ENCODE data around the gene CAPN7. TPM values are rescaled to one million over a fixed set of nuclear protein-coding genes. Genes with fewer than 3 reads are reported as not detected.

Gene CAPN7
- total RNA-seq, 8 experiments from 2014 or later = 23.4 to 44.3 (median 32.6) TPM

GRCh38 chr3:15223685-15224572, 17.9 kb downstream of the CAPN7 start:
- Histone ChIP-seq H3K4me3 (no peak overlapping the region), H3K4me1 (replicated peaks in 1 of 2) (no peaks in the 10 kb centered on the region), H3K27ac (no peak overlapping the region)
- WGBS, 10 experiments = 70 to 98% (median 90%) methylated on average over 4 to 7 of the region's 7 CpGs
- peak in 5 of 8 experiments; percentile 31 to 94 (median 50) for ATAC-seq (replicated peaks in 6 of 8)
- in situ Hi-C loops (cut with MboI; ENCODE audit: low pct_unique_long_range_greater_than_20kb in 2 of 9, low sequenced_read_pairs in 9 of 9, unreplicated experiment in 9 of 9) = loop anchor here in 4 of 9 experiments (25.0 kb wide), 2 partner anchors 112 to 363 kb away; no protein-coding TSS in a partner anchor

DNA sequence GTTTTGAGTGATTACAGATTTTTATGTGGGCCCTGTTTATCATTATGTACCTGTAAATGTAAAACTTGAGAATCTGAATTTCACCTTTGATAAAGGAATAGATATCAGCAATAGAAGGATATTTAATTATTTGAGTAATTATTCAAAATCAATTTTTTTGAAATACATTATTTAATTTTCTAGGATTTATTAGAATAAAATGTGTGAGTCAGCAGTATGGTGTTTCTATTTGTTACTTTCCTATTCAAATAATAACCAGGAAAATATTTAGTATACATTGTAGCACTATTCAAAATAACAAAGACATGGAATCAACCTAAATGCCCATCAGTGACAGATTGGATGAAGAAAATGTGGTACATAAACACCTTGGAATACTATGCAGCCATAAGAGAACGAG, 22.1 kb downstream of the CAPN7 start:
- H3K27ac ChIP-seq = no peak overlapping the region
- no peak overlapping the region for H3K4me3 ChIP-seq
- 70 to 100% (median 90%) methylated on average over 1 of the region's 1 CpG; no CpG with 5 or more reads in 6 of the 10 experiments for whole genome bisulfite sequencing, 10 experiments
- in situ Hi-C loops (cut with MboI; ENCODE audit: low pct_unique_long_range_greater_than_20kb in 2 of 9, low sequenced_read_pairs in 9 of 9, unreplicated experiment in 9 of 9) = no loop called here
- no peaks in the 10 kb centered on the region for H3K4me1 ChIP-seq (replicated peaks in 1 of 2)
- no peak for ATAC-seq (replicated peaks in 6 of 8)

DNA sequence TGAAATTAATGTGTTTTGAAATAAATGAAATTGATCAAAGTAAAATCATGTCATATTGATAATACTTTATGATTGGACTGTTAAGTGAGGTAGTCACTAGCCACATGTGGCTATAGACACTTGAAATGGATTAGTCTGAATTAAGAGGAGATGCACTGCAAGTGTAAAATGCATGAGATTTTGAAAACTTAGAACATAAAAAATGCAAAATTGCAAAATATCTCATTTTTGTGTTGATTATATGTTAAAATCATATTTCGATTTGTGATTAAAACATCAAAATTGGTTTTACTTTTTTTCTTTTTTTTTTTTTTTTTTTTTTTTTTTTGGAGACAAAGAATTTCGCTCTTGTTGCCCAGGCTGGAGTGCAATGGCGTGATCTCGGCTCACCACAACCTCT, 23.2 kb downstream of the CAPN7 start:
- no peaks in the 10 kb centered on the region for H3K4me1 ChIP-seq (replicated peaks in 1 of 2)
- in situ Hi-C loops (cut with MboI; ENCODE audit: low pct_unique_long_range_greater_than_20kb in 2 of 9, low sequenced_read_pairs in 9 of 9, unreplicated experiment in 9 of 9) = no loop called here
- H3K27ac ChIP-seq = no peak overlapping the region
- ATAC-seq (replicated peaks in 6 of 8) = no peak
- H3K4me3 ChIP-seq = no peak overlapping the region
- WGBS, 10 experiments = 76 to 100% (median 92%) methylated on average over 1 to 4 of the region's 4 CpGs

- Histone ChIP-seq H3K4me3 (no peak overlapping the region), H3K27ac (no peak overlapping the region), H3K4me1 (replicated peaks in 1 of 2) (no peaks in the 10 kb centered on the region)
- 57 to 100% (median 100%) methylated on average over 1 of the region's 1 CpG; no CpG with 5 or more reads in 2 of the 10 experiments for WGBS, 10 experiments
- ATAC-seq (replicated peaks in 6 of 8) = peak in 3 of 8 experiments; percentile 28 to 50 (median 48)
- in situ Hi-C loops (cut with MboI; ENCODE audit: low pct_unique_long_range_greater_than_20kb in 2 of 9, low sequenced_read_pairs in 9 of 9, unreplicated experiment in 9 of 9) = no loop called here
Observed at GRCh38 chr3:15241341-15241740, 35.3 kb downstream of the CAPN7 start.

DNA sequence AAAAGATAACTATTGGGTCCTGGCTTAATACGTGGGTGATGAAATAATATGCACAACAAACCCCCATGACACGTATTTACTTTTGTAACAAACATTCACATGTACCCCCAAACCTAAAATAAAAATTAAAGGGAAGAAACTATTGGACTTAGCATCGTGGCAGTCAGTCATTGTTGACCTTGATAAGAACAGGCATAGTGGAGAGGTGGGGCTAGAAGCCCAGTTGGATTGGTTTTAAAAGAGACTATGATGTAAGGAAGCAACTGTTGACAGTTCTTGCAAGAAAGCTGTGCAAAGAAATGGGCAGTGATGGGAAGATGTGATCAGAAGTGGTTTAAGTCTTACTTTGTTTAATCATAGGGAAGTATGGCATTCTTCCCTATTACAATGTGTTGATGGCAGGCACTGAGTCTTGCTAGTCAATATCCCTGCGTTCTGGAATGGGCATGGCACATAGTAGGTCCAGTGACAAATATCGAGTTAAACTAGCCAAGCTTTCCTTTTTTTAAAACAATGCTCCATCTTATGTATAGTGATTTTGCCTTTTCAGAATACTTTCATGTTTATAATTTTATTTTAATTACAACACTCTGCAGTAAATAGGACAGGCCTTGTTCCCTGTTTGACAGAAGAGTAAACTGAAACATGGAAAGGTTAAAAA, 37.9 kb downstream of the CAPN7 start:
- in situ Hi-C loops (cut with MboI; ENCODE audit: low pct_unique_long_range_greater_than_20kb in 2 of 9, low sequenced_read_pairs in 9 of 9, unreplicated experiment in 9 of 9) = no loop called here
- no peak overlapping the region for H3K27ac ChIP-seq
- no peaks in the 10 kb centered on the region for H3K4me1 ChIP-seq (replicated peaks in 1 of 2)
- H3K4me3 ChIP-seq = no peak overlapping the region
- ATAC-seq (replicated peaks in 6 of 8) = no peak
- 54 to 100% (median 92%) methylated on average over 1 to 5 of the region's 5 CpGs for WGBS, 10 experiments

GRCh38 chr3:15246186-15246585, 40.1 kb downstream of the CAPN7 start:
- H3K4me1 ChIP-seq (replicated peaks in 1 of 2) = no peaks in the 10 kb centered on the region
- in situ Hi-C loops (cut with MboI; ENCODE audit: low pct_unique_long_range_greater_than_20kb in 2 of 9, low sequenced_read_pairs in 9 of 9, unreplicated experiment in 9 of 9) = no loop called here
- no peak overlapping the region for H3K4me3 ChIP-seq
- no peak for ATAC-seq (replicated peaks in 6 of 8)
- 90 to 100% (median 100%) methylated on average over 1 to 2 of the region's 2 CpGs; no CpG with 5 or more reads in 1 of the 10 experiments for WGBS, 10 experiments
- H3K27ac ChIP-seq = no peak overlapping the region

- no peak overlapping the region for H3K27ac ChIP-seq
- no peak for ATAC-seq (replicated peaks in 6 of 8)
- H3K4me1 ChIP-seq (replicated peaks in 1 of 2) = no peaks in the 10 kb centered on the region
- H3K4me3 ChIP-seq = no peak overlapping the region
- in situ Hi-C loops (cut with MboI; ENCODE audit: low pct_unique_long_range_greater_than_20kb in 2 of 9, low sequenced_read_pairs in 9 of 9, unreplicated experiment in 9 of 9) = loop anchor here in 5 of 9 experiments (25.0 kb wide), 3 partner anchors 134 to 309 kb away; no protein-coding TSS in a partner anchor
- 50 to 100% (median 87%) methylated on average over 1 to 7 of the region's 7 CpGs for WGBS, 10 experiments
Observed at GRCh38 chr3:15253023-15253697, 47.1 kb downstream of the CAPN7 start.

GRCh38 chr3:15255215-15255614, 49.2 kb downstream of the CAPN7 start:
- WGBS, 10 experiments = 58 to 89% (median 80%) methylated on average over 1 to 2 of the region's 2 CpGs; no CpG with 5 or more reads in 7 of the 10 experiments

DNA sequence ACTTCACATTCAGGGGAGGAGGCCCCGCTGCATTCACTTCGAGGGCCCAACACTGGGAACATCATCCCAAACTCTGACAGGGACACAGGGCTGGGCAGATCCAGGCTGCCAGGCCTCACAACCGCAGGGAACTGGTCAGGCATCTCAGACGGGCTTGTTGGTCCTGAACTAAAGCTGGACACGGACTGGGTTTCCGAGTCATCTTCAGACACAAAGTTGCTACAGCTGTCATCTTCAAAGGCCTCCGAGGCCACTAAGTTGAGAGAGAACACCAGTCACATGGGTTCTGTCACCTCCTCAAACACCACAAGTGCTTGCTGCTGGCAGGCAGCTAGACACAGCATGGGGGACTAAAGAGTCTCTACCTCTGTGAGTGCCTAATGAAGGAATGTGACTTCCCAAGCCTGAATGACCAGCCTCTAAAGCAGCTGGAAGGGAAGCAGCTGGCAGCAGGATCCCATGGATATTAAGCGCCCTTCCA, 50.9 kb downstream of the CAPN7 start:
- 0 to 100% (median 82%) methylated on average over 1 to 8 of the region's 8 CpGs; no CpG with 5 or more reads in 4 of the 10 experiments for WGBS, 10 experiments
- Histone ChIP-seq H3K4me3 (no peak overlapping the region), H3K27ac (no peak overlapping the region), H3K4me1 (replicated peaks in 1 of 2) (no peaks in the 10 kb centered on the region)
- in situ Hi-C loops (cut with MboI; ENCODE audit: low pct_unique_long_range_greater_than_20kb in 2 of 9, low sequenced_read_pairs in 9 of 9, unreplicated experiment in 9 of 9) = loop anchor here in 5 of 9 experiments (25.0 kb wide), 3 partner anchors 130 to 305 kb away; no protein-coding TSS in a partner anchor
- ATAC-seq (replicated peaks in 6 of 8) = peak in 5 of 8 experiments; percentile 16 to 48 (median 42)

More at GRCh38 chr3:15255215-15255614, 49.2 kb downstream of the CAPN7 start:
- Histone ChIP-seq H3K4me3 (no peak overlapping the region), H3K4me1 (replicated peaks in 1 of 2) (no peaks in the 10 kb centered on the region), H3K27ac (no peak overlapping the region)
- ATAC-seq (replicated peaks in 6 of 8) = no peak
- in situ Hi-C loops (cut with MboI; ENCODE audit: low pct_unique_long_range_greater_than_20kb in 2 of 9, low sequenced_read_pairs in 9 of 9, unreplicated experiment in 9 of 9) = loop anchor here in 5 of 9 experiments (25.0 kb wide), 3 partner anchors 132 to 307 kb away; no protein-coding TSS in a partner anchor

DNA sequence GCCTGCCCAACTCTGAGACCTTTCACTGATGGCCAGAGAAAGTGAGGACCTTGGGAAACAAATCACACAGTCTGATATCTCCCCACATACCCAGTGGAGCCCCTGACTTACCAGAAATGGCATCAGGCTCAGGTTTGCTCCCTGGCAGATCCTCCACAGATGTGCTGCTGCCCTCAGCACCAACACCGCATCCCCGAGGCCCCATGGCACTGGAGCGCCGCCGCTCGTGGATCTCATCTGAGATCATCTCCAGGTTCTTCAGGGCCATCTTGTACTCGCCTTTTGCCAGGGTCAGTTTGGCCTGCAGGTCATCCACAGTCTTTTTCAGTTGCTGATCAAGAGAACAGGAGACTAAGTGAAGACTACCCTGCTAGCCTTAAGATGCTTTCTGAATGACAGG, 52.7 kb downstream of the CAPN7 start:
- no peak overlapping the region for H3K27ac ChIP-seq
- peak in 1 of 8 experiments; percentile 14 for ATAC-seq (replicated peaks in 6 of 8)

GRCh38 chr3:15260531-15260930, 54.5 kb downstream of the CAPN7 start:
- no peak for ATAC-seq (replicated peaks in 6 of 8)
- no peak overlapping the region for H3K27ac ChIP-seq
- no peak overlapping the region for H3K4me3 ChIP-seq
- H3K4me1 ChIP-seq (replicated peaks in 1 of 2) = no peaks in the 10 kb centered on the region
- WGBS, 10 experiments = 85 to 100% (median 96%) methylated on average over 1 to 3 of the region's 4 CpGs; no CpG with 5 or more reads in 4 of the 10 experiments
- in situ Hi-C loops (cut with MboI; ENCODE audit: low pct_unique_long_range_greater_than_20kb in 2 of 9, low sequenced_read_pairs in 9 of 9, unreplicated experiment in 9 of 9) = loop anchor here in 6 of 9 experiments (10.0 to 25.0 kb wide), 5 partner anchors 124 to 302 kb away; no protein-coding TSS in a partner anchor

More for the DNA sequence above, 52.7 kb downstream of the CAPN7 start:
- 86 to 100% (median 93%) methylated on average over 1 to 2 of the region's 7 CpGs; no CpG with 5 or more reads in 7 of the 10 experiments for WGBS, 10 experiments
- Histone ChIP-seq H3K4me1 (replicated peaks in 1 of 2) (no peaks in the 10 kb centered on the region), H3K4me3 (no peak overlapping the region)
- in situ Hi-C loops (cut with MboI; ENCODE audit: low pct_unique_long_range_greater_than_20kb in 2 of 9, low sequenced_read_pairs in 9 of 9, unreplicated experiment in 9 of 9) = loop anchor here in 5 of 9 experiments (25.0 kb wide), 3 partner anchors 129 to 304 kb away; no protein-coding TSS in a partner anchor

- ATAC-seq (replicated peaks in 6 of 8) = no peak
- no peak overlapping the region for H3K27ac ChIP-seq
- no peak overlapping the region for H3K4me3 ChIP-seq
- in situ Hi-C loops (cut with MboI; ENCODE audit: low pct_unique_long_range_greater_than_20kb in 2 of 9, low sequenced_read_pairs in 9 of 9, unreplicated experiment in 9 of 9) = loop anchor here in 6 of 9 experiments (10.0 to 25.0 kb wide), 5 partner anchors 124 to 301 kb away; no protein-coding TSS in a partner anchor
- no peaks in the 10 kb centered on the region for H3K4me1 ChIP-seq (replicated peaks in 1 of 2)
Observed at GRCh38 chr3:15261274-15261673, 55.2 kb downstream of the CAPN7 start.

Data from motor neuron (in vitro differentiated cells).